ENCODE measurements around the gene ATMIN.

Gene ATMIN

GRCh38 chr16:81035398-81035974 is at the start of gene ATMIN:
Gene ATMIN, plus strand, starts transcription at chr16:81035842. Its CDS starts 29 bp downstream, at chr16:81035871.
- DNase-seq: peak; percentile 49

DNA sequence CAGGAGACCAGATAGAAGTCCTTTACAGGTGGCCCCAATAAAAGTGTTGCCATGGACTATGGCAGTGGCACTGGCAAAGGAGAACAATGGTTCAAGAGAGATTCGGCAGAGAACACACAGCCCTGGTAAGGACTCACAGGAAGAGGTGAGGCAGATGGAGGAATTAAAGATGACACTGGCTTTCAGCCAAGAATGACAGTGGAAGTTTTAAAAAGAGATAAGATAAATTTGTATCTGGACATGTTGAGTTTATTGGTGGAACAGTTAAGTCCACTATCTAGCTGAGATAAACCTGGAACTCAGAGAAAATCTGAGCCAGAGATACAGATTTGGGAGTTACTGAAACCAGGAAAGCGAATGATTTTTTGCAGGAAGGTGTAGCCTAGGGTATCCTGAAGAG is 49.1 kb upstream of the ATMIN start:
- DNase-seq: no peak

- no peak for DNase-seq
Observed at GRCh38 chr16:80988756-80989155, 46.9 kb upstream of the ATMIN start.

- DNase-seq: no peak
Observed at GRCh38 chr16:80989801-80990200, 45.8 kb upstream of the ATMIN start.

DNA sequence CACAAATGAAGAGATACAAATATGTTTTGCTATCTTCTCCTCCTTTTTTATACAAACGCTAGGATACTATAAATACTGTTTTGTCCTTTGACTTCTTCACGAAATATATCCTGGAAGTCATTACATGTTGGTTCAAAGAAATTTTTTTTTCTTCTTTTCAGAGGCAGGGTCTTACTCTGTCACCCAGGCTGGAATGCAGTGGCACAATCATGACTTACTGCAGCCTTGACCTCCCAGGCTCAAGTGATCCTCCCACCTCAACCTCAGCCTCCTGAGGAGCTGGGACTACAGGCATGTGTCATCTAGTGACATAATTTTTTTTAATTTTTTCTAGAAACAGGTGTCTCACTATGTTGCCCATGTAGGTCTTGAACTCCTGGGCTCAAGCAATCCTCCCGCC is 45.1 kb upstream of the ATMIN start:
- DNase-seq: no peak

- DNase-seq: no peak
Observed at GRCh38 chr16:80990978-80991377, 44.7 kb upstream of the ATMIN start.

- DNase-seq: no peak
Observed at GRCh38 chr16:80991792-80992430, 43.7 kb upstream of the ATMIN start.

DNA sequence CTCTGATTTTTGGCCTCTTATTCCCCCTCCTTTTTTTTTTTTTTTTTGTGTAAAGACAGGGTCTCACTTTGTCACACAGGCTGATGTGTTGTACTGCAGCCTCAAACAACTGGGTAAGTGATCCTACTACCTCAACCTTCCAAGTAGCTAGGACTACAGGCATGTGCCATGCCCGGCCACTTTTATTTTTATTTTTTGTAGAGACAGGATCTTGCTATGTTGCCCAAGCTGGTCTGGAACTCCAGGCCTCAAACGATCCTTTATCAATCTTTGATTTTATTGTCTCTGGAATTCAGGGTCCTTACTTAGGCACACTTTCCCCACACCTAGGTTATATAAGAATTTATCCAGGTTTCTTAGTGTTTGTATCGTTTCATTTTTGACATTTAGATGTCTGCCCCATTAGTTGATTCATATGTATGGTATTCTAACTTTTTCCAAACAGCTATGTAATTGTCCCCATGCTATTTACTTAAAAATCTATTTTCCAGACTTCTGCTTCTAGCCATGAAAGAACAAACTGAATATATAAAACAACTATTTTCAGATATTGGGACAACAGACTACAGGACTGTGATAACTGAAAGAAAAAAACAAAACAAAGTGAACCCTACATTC is 42.9 kb upstream of the ATMIN start:
- no peak for DNase-seq

DNA sequence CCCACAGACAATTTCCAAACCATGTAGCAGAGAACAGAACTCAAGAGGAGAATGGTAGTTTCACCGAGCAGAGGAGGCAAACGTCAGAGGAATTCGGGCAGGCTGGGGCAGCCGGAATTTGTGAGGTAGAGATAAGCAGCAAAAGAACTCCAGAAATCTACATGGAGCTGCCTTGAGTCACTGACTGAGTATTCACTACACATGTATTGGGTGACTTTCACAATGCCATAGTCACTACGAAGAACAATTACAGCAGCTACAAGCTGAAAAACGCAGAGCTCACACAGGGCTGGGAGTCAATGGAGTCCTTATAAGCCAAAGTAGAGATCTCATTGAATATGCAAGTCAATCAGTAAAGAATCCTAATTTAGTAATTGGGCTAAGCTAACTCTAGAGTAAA is 42.3 kb upstream of the ATMIN start:
- no peak for DNase-seq

DNA sequence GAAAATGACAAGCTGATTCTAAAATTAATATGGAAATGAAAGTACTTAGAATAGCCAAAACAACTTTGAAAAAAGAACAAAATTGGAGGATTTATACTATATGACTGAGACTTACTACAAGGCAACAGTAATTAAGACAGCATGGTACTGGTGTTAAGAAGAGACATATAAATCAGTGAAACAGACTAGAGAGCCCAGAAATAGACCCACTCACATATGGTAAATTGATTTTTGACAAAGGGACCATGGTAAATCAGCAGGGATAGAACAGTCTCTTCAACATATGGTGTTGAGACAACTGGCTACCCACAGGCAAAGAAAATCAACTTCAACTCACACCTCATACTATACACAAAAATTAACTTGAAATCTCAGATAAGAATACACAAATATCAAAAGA is 41.8 kb upstream of the ATMIN start:
- no peak for DNase-seq

DNA sequence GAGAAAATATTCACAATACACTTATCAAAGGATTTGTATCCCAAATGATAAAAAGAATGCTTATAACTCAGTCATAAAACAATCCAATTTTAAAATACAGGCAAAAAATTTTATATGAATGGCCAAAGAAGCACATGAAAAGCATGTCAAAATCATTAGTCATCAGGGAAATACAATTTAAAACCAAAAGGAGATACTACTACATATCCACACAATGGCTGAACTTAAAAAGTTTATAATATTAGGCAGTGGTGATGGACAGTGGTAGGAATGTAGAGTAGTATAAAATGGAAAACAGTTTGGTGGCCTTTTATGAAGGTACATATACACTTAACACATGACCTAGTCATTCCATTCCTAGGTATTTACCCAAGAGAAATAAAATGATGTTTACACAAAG is 41.2 kb upstream of the ATMIN start:
- no peak for DNase-seq

DNA sequence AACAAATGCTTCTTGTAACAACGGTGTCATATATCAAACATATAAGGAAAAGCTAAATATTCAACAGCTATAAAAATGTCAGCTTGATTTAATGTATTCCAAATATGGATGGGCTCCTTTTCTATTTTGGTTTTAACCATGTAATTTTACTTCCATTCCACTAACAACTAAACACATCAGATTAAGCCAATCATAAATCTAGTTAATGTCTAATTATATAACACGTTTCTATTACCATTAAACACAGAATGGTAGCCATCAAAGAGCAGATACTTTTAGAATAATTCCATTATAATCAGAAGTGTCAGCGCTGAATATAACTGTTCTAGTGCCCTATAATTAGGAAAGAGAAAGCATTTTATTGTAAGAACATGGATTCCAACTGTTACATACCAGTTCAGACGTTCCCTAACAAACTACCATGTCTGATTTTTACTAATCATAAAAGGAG is 38.9 kb upstream of the ATMIN start:
- no peak for DNase-seq

GRCh38 chr16:80997139-80997798 is 38.4 kb upstream of the ATMIN start:
- no peak for DNase-seq

GRCh38 chr16:80997964-80998620 is 37.5 kb upstream of the ATMIN start:
- DNase-seq: no peak

DNA sequence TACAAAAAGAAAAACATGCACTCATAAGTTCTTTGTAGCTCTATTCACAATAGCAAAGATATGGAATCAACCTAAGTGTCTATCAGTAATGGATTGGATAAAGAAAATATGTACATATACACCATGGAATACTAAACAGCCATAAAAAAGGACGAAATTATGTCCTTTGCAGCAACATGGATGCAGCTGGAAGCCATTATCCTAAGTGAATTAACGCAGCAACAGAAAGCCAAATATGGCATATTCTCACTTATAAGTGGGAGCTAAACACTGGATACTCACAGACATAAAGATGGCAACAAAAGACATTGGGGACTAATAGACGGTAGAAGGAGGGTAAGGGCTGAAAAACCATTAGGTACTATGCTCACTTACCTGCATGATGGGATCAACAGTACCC is 34.8 kb upstream of the ATMIN start:
- DNase-seq: no peak

DNA sequence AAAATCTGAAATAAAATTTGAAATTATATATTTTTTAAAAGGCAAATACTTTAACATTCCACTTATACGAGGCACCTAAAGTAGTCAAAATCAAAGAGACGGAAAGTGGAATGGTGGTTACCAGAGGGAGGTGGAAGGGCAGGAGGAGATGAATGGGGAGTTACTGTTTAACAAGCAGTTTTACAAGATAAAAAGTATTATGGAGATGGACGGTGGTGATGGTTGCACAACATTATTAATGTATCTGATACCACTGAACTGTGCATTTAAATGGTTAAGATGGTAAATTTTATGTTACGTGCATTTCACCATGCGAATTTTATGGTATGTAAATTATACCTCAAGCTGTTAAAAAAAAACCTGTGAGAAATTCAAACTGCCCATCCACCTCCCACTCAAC is 34.3 kb upstream of the ATMIN start:
- DNase-seq: no peak

DNA sequence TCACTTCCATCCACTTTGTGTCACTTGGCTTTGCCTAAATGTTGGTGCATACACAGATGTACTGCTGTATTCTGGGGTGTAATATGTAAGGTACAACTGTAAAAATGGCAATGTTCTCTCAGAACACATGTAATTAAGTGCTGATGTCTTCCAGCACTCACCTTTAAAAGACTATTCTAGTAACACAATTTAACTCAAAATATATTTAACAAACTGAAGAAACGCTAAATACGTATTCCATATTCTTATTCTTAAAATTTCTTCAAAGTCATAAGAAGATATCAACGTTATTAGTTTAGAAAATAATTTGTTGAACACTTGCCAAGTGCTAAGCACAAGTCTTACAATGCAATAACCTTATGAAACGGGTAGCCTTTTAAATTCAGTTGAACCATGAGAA is 32.6 kb upstream of the ATMIN start:
- DNase-seq: no peak

- no peak for DNase-seq
Observed at GRCh38 chr16:81003610-81004460, 31.8 kb upstream of the ATMIN start.

GRCh38 chr16:81004646-81005353 is 30.8 kb upstream of the ATMIN start:
- DNase-seq: peak; percentile 40

GRCh38 chr16:81005610-81006161 is 30.0 kb upstream of the ATMIN start:
- DNase-seq: no peak

- DNase-seq: no peak
Observed at GRCh38 chr16:81006211-81006812, 29.3 kb upstream of the ATMIN start.

Measured in NCI-H1694 treated with DMSO at 0.1 percent for 48 hours (cell line).